Ascending aorta (tissue), 2 donors: ENCODE results near the gene GPR176. TPM values are rescaled to one million over a fixed set of nuclear protein-coding genes. Genes with fewer than 3 reads are reported as not detected.
"Not testable (repeated sequence)": the region's sequence is repeated elsewhere in the genome, so short reads cannot be mapped to it uniquely, and the experiment has no call there.

Experiments used
- DNase-seq, 2 donors: peaks; one replicate each; pipeline ENCODE4 v3.0.0-alpha.2; 2019; ENCODE audit warnings: low spot score in 2 of 2
- H3K27ac ChIP-seq, 2 donors: fragments of 200-600 bp; sonication (generic); one replicate each; pipeline ENCODE4 v1.5.1; 2016 to 2017; ENCODE audit warnings: mild to moderate bottlenecking in 1 of 2
- H3K27me3 ChIP-seq: fragments of 200-600 bp; sonication (generic); one replicate; pipeline ENCODE4 v1.5.1; 2017
- H3K36me3 ChIP-seq, 2 donors: fragments of 200-600 bp; sonication (generic); one replicate each; pipeline ENCODE4 v1.5.1; 2016
- H3K4me1 ChIP-seq, 2 donors: fragments of 200-600 bp; sonication (generic); one replicate each; pipeline ENCODE4 v1.5.1; 2016 to 2017; ENCODE audit warnings: mild to moderate bottlenecking in 1 of 2
- H3K4me3 ChIP-seq, 2 donors: fragments of 200-600 bp; sonication (generic); one replicate each; pipeline ENCODE4 v1.5.1; 2016 to 2017; ENCODE audit warnings: mild to moderate bottlenecking in 1 of 2
- H3K9me3 ChIP-seq, 2 donors: fragments of 200-600 bp; sonication (generic); one replicate each; pipeline ENCODE4 v1.5.1; 2016
- CTCF ChIP-seq, 3 experiments: fragments of 200-600 bp in 2 of 3; fragments of 450-650 bp in 1 of 3; sonication (generic) in 2 of 3; IDR thresholded peaks; one replicate each; pipeline ENCODE4 v1.5.1; 2016 to 2019; ENCODE audit warnings: antibody characterized with exemption in 3 of 3, mild to moderate bottlenecking in 1 of 3, moderate library complexity in 1 of 3
- intact Hi-C: fragments of 100-400 bp; cut with DNase I; formaldehyde crosslinking; loops from one replicate; pipeline ENCODE4 v1.15.1; 2023
- total RNA-seq: library from RNA; depleted of rRNA; stranded (reverse); fragments of >200 nt; gene quantifications from one replicate; pipeline ENCODE4 v1.1.0, GENCODE V29; 2016

GPR176 gene
- total RNA-seq, 1 donor from 2014 or later: 99.1 TPM

- no peak for TF ChIP-seq CTCF (IDR thresholded peaks at IDR 0.05)
- no peak overlapping the region for H3K4me3 ChIP-seq
- H3K4me1 ChIP-seq: no peaks in the 10 kb centered on the region
- DNase-seq: no peak
- H3K9me3 ChIP-seq: no peaks in the 10 kb centered on the region
- H3K36me3 ChIP-seq: no peaks in the 10 kb centered on the region
- intact Hi-C loops: no loop called here
- no peaks in the 10 kb centered on the region for H3K27me3 ChIP-seq
- no peak overlapping the region for H3K27ac ChIP-seq
Measured at GRCh38 chr15:39826975-39827374, 93.1 kb downstream of the GPR176 start.

GRCh38 chr15:39823634-39824033 is 96.4 kb downstream of the GPR176 start:
- intact Hi-C loops: no loop called here
- H3K4me3 ChIP-seq: no peak overlapping the region
- H3K27me3 ChIP-seq: no peaks in the 10 kb centered on the region
- H3K4me1 ChIP-seq: no peaks in the 10 kb centered on the region
- no peak for TF ChIP-seq CTCF (IDR thresholded peaks at IDR 0.05)
- H3K36me3 ChIP-seq: no peaks in the 10 kb centered on the region
- no peaks in the 10 kb centered on the region for H3K9me3 ChIP-seq
- no peak overlapping the region for H3K27ac ChIP-seq
- DNase-seq: no peak

DNA sequence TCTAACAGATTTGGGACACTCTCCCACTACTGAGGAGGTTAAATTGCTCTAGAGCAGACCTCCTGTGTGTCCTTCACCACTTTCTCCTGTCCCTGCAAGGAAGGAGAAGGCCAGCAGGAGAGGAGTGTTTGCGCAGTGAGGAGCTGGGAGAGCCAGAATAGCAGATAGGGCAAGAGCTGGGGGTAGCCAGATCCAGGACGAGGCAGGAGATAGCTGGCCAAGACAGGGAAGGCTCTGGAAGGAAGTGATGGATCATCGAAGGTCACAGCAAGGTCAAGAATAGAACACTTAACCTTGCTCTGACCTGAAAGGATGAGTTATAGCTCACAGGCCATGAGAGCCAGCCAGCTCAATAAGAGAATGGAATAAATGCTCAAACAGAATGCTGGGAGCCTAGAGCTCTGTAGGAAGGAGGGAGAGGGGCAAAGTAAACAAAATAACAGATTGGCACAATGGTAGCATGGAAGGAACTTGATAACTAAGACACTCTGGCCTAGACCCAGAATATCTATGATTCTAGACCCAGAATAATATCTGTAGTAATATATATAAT is 99.9 kb downstream of the GPR176 start:
- no peaks in the 10 kb centered on the region for H3K36me3 ChIP-seq
- no peak for TF ChIP-seq CTCF (IDR thresholded peaks at IDR 0.05)
- no peak for DNase-seq
- no peaks in the 10 kb centered on the region for H3K4me1 ChIP-seq
- H3K27me3 ChIP-seq: no peaks in the 10 kb centered on the region
- no peaks in the 10 kb centered on the region for H3K9me3 ChIP-seq
- no peak overlapping the region for H3K4me3 ChIP-seq
- no peak overlapping the region for H3K27ac ChIP-seq
- intact Hi-C loops: no loop called here

GRCh38 chr15:39819533-39819932 is 100.5 kb downstream of the GPR176 start:
- TF ChIP-seq CTCF (IDR thresholded peaks at IDR 0.05): no peak
- Histone ChIP-seq H3K4me3 (no peak overlapping the region), H3K4me1 (no peaks in the 10 kb centered on the region), H3K36me3 (no peaks in the 10 kb centered on the region), H3K27ac (no peak overlapping the region), H3K27me3 (no peaks in the 10 kb centered on the region), H3K9me3 (no peaks in the 10 kb centered on the region)
- no peak for DNase-seq
- intact Hi-C loops: no loop called here

DNA sequence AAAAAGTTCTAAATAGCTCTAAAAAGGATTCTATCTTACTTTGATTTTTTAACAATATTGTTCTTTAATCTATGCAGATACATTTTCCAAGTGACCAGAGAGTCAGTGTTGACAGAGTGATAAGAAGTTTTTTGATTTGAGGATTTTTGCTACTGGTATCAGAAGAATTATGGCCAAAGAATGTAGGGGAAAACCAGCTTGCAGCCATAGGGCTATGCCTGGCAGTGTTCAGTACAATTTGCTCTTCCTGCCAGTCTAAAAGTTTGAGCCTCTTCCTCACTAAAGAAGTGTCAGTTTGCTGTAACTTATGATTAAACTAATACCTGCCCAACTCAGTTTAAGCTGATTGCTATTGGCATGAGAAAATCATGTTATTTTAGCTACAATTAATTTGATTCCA is 102.2 kb downstream of the GPR176 start:
- Histone ChIP-seq H3K27ac (no peak overlapping the region), H3K9me3 (no peaks in the 10 kb centered on the region), H3K36me3 (no peaks in the 10 kb centered on the region), H3K27me3 (no peaks in the 10 kb centered on the region), H3K4me1 (no peaks in the 10 kb centered on the region), H3K4me3 (no peak overlapping the region)
- DNase-seq: no peak
- no peak for TF ChIP-seq CTCF (IDR thresholded peaks at IDR 0.05)
- intact Hi-C loops: no loop called here

- Histone ChIP-seq H3K27ac (no peak overlapping the region), H3K27me3 (no peaks in the 10 kb centered on the region), H3K36me3 (no peaks in the 10 kb centered on the region), H3K4me3 (no peak overlapping the region), H3K9me3 (no peaks in the 10 kb centered on the region), H3K4me1 (no peaks in the 10 kb centered on the region)
- TF ChIP-seq CTCF (IDR thresholded peaks at IDR 0.05): no peak
- intact Hi-C loops: no loop called here
- no peak for DNase-seq
Measured at GRCh38 chr15:39814489-39814888, 105.6 kb downstream of the GPR176 start.

DNA sequence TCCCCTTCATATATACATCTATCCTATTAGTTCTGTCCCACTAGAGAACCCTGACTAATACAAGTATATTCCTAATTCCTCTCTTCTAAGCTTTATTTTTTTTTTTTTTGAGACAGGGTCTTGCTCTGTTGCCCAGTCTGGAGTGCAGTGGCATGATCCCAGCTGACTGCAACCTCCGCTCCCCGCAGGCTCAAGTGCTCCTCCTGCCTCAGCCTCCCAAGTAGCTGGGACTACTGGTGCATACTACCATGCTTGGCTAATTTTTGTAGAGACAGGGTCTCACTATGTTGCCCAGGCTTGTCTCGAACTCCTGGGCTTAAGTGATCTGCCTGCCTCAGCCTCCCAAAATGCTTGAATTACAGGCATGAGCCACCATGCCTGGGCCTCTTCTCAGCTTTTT is 107.4 kb downstream of the GPR176 start:
- H3K27me3 ChIP-seq, intact Hi-C loops, H3K9me3 ChIP-seq, H3K27ac ChIP-seq, DNase-seq, H3K4me1 ChIP-seq, H3K36me3 ChIP-seq, H3K4me3 ChIP-seq: not testable (repeated sequence)
